Coronary artery (tissue), 2 donors: ENCODE results near the gene DHRS7C.

Source experiments
- DNase-seq: peaks from one replicate; pipeline ENCODE4 v3.0.0-alpha.2; 2017; ENCODE audit warnings: low spot score
- H3K27ac ChIP-seq, 2 donors: fragments of 200-600 bp; sonication (generic); one replicate each; pipeline ENCODE4 v1.5.1; 2016 to 2019
- H3K4me3 ChIP-seq: fragments of 200-600 bp; sonication (generic); 2 replicates; pipeline ENCODE4 v1.5.1; 2016; ENCODE audit warnings: mild to moderate bottlenecking, moderate library complexity
- CTCF ChIP-seq: fragments of 200-600 bp; sonication (generic); IDR thresholded peaks from one replicate; pipeline ENCODE4 v1.5.1; 2019; ENCODE audit warnings: antibody characterized with exemption

DHRS7C gene

DNA sequence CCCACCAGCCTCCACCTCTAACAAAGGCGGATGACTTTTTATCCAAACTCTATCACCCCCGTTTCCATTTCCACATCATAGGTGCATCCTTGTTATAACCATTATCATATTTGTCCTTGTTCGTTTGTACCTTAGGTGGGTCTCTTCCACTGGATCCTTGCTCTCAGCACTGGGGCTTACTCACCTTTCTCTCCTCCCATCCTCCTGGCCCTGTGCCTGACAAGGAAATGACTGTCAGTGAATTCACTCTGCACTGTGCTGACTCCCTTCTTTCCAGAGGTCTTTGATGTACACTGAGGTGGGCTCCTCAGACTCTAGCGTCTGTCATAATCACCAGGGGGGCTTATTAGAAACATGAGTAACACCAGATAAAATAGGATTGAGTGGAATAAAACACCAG, 27.4 kb upstream of the DHRS7C start:
- H3K4me3 ChIP-seq: no peak overlapping the region
- H3K27ac ChIP-seq: no peak overlapping the region
- DNase-seq: no peak
- TF ChIP-seq CTCF: no peak

GRCh38 chr17:9817086-9817485, 25.7 kb upstream of the DHRS7C start:
- no peak for DNase-seq
- no peak overlapping the region for H3K4me3 ChIP-seq
- TF ChIP-seq CTCF: no peak
- H3K27ac ChIP-seq: no peak overlapping the region

DNA sequence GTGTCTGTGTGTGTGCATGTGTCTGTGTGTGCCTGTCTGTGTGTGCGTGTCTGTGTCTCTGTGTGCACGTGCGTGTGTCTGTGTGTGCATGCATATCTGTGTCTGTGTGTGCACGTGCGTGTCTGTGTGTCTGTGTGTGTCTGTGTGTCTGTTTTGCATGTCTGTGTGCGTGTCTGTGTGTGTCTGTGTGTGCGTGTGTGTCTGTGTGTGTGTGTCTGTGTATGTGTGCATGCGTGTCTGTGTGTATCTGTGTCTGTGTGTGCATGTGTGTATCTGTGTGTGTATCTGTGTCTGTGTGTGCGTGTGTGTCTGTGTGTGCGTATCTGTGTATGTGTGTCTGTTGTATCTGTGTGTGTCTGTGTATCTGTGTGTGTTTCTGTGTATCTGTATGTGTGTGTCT, 25.1 kb upstream of the DHRS7C start:
- no peak for DNase-seq
- no peak overlapping the region for H3K27ac ChIP-seq
- no peak for TF ChIP-seq CTCF

GRCh38 chr17:9814337-9814945, 23.0 kb upstream of the DHRS7C start:
- H3K27ac ChIP-seq: no peak overlapping the region
- no peak overlapping the region for H3K4me3 ChIP-seq
- no peak for TF ChIP-seq CTCF
- DNase-seq: no peak

More for the DNA sequence above, 25.1 kb upstream of the DHRS7C start:
- H3K4me3 ChIP-seq: no peak overlapping the region

- Histone ChIP-seq H3K4me3 (no peak overlapping the region), H3K27ac (no peak overlapping the region)
- DNase-seq: no peak
- TF ChIP-seq CTCF: no peak
Measured at GRCh38 chr17:9813166-9813565, 21.8 kb upstream of the DHRS7C start.

- Histone ChIP-seq H3K4me3 (no peak overlapping the region), H3K27ac (no peak overlapping the region)
- no peak for TF ChIP-seq CTCF
- DNase-seq: no peak
Measured at GRCh38 chr17:9811537-9811936, 20.1 kb upstream of the DHRS7C start.

GRCh38 chr17:9811086-9811485, 19.7 kb upstream of the DHRS7C start:
- no peak for DNase-seq
- TF ChIP-seq CTCF: no peak
- no peak overlapping the region for H3K4me3 ChIP-seq
- no peak overlapping the region for H3K27ac ChIP-seq
